Activated CD8-positive, alpha-beta memory T cell treated with anti-CD3 and anti-CD28 coated beads, Interleukin-2, amount 50 U/mL, for 1 hour (primary cell): ENCODE data around the gene COL18A1.

ENCODE experiments used
- DNase-seq: peaks from one replicate; pipeline ENCODE4 v3.0.0-alpha.2; 2020; ENCODE audit errors: extremely low read depth

COL18A1 gene

GRCh38 chr21:45383111-45383614, 21.8 kb upstream of the COL18A1 start:
- DNase-seq: no peak

GRCh38 chr21:45383615-45384201, 21.3 kb upstream of the COL18A1 start:
- DNase-seq: no peak

- DNase-seq: no peak
These were observed 20.1 kb upstream of the COL18A1 start for GRCh38 chr21:45384656-45385548.

GRCh38 chr21:45385549-45386050, 19.4 kb upstream of the COL18A1 start:
- no peak for DNase-seq

GRCh38 chr21:45386336-45386727, 18.6 kb upstream of the COL18A1 start:
- no peak for DNase-seq

GRCh38 chr21:45386728-45387371, 18.1 kb upstream of the COL18A1 start:
- DNase-seq: no peak

GRCh38 chr21:45387506-45387905, 17.5 kb upstream of the COL18A1 start:
- no peak for DNase-seq

- DNase-seq: no peak
These were observed 16.9 kb upstream of the COL18A1 start for GRCh38 chr21:45388011-45388521.

- no peak for DNase-seq
These were observed 16.2 kb upstream of the COL18A1 start for GRCh38 chr21:45388611-45389296.

- DNase-seq: no peak
These were observed 14.7 kb upstream of the COL18A1 start for GRCh38 chr21:45390121-45390751.

- no peak for DNase-seq
These were observed 13.9 kb upstream of the COL18A1 start for GRCh38 chr21:45390831-45391742.

GRCh38 chr21:45391743-45392572, 13.0 kb upstream of the COL18A1 start:
- no peak for DNase-seq

GRCh38 chr21:45392573-45392971, 12.4 kb upstream of the COL18A1 start:
- no peak for DNase-seq

GRCh38 chr21:45393021-45393420, 11.9 kb upstream of the COL18A1 start:
- DNase-seq: no peak

- no peak for DNase-seq
These were observed 10.9 kb upstream of the COL18A1 start for GRCh38 chr21:45393833-45394638.

- no peak for DNase-seq
These were observed 8.4 kb upstream of the COL18A1 start for GRCh38 chr21:45396620-45396995.

GRCh38 chr21:45397381-45397780, 7.6 kb upstream of the COL18A1 start:
- no peak for DNase-seq

- no peak for DNase-seq
These were observed 3.9 kb upstream of the COL18A1 start for GRCh38 chr21:45401054-45401518.
